NT2/D1 (cell line): ENCODE data around the gene PNO1.
"Not testable (repeated sequence)": the region's sequence is repeated elsewhere in the genome, so short reads cannot be mapped to it uniquely, and the experiment has no call there.

Experiments
- DNase-seq: peaks from one replicate; pipeline ENCODE4 v3.0.0-alpha.2; 2011; ENCODE audit warnings: low read depth, low spot score
- H3K27me3 ChIP-seq: 2 replicates; pipeline ENCODE4 v1.6.0; 2011; ENCODE audit warnings: mild to moderate bottlenecking; ENCODE audit not compliant: insufficient read length, insufficient read depth
- H3K36me3 ChIP-seq: 2 replicates; pipeline ENCODE4 v1.6.1; 2011; ENCODE audit warnings: mild to moderate bottlenecking, low read length, mixed read lengths; ENCODE audit not compliant: insufficient read depth, insufficient read length
- H3K4me1 ChIP-seq: 2 replicates; pipeline ENCODE4 v1.5.1; 2011; ENCODE audit not compliant: insufficient read depth, insufficient read length
- H3K4me3 ChIP-seq: 2 replicates; pipeline ENCODE4 v1.5.1; 2011; ENCODE audit warnings: low read depth; ENCODE audit not compliant: insufficient read length
- H3K9ac ChIP-seq: 2 replicates; pipeline ENCODE4 v1.6.0; 2011; ENCODE audit warnings: low read depth; ENCODE audit not compliant: insufficient read length
- H3K9me3 ChIP-seq: 2 replicates; pipeline ENCODE4 v1.5.1; 2011; ENCODE audit warnings: mild to moderate bottlenecking, low read length; ENCODE audit not compliant: insufficient read depth
- SUZ12 ChIP-seq: IDR thresholded peaks from 2 replicates; pipeline ENCODE4 v1.6.1; 2011; ENCODE audit not compliant: insufficient read length, insufficient read depth; ENCODE audit errors: extremely low read depth
- YY1 ChIP-seq: IDR thresholded peaks from 2 replicates; pipeline ENCODE4 v1.6.1; 2011; ENCODE audit not compliant: insufficient read length, insufficient read depth
- ZNF274 ChIP-seq: IDR thresholded peaks from 2 replicates; pipeline ENCODE4 v1.6.1; 2011; ENCODE audit warnings: mild to moderate bottlenecking, low read depth, low read length

PNO1 gene

DNA sequence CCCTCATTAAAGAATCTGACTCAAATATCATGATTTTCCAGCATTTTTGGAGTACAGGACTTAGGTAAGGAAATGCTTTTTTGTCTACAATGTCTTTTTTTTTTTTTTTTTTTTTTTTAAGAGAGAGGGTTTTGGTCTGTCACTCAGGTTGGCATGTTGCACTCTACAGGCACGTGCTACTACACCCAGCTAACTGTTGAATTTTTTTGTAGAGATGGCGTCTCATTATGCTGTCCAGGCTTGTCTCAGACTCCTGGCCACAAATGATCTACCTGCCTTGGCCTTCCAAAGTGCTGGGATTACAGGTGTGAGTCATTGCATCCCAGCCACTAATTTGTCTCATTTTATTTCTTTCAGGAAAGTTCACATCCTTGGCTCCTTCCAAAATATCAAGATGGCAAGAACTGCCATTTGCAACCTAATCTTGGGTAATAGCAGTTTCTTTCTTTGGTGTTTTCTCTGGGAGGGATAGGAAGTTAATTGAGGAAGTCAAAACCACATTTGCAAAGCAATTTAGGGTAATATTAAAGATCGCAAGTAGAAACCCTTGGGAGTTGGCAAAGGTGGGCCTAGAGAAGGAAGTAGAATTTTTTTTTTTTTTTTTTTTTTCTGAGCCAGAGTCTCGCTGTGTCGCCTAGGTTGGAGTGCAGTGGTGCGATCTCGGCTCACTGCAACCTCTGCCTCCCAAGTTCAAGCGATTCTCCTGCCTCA, 15.5 kb downstream of the PNO1 start:
- Histone ChIP-seq H3K4me3 (no peak overlapping the region), H3K27me3 (no peaks in the 10 kb centered on the region), H3K4me1 (no peaks in the 10 kb centered on the region), H3K9ac (no peak overlapping the region), H3K36me3 (peaks cover 63% of the 10 kb centered on the region), H3K9me3 (no peaks in the 10 kb centered on the region)
- no peak for DNase-seq
- TF ChIP-seq SUZ12 (no peak), YY1 (no peak), ZNF274 (no peak)

DNA sequence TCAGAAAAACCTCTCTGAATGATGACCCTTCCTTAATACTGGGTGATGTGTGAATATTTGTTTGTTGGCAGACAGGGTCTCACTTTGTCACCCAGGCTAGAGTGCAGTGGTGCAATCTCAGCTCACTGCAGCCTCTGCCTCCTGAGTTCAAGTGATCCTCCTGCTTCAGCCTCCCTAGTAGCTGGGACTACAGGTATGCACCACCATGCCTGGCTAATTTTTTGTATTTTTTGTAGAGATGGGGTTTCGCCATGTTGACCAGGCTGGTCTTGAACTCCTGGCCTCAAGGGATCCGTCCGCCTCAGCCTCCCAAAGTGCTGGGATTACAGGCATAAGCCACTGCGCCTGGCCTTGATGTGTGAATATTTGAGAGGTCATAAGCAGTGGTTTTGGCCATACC, 17.5 kb downstream of the PNO1 start:
- H3K27me3 ChIP-seq, H3K4me1 ChIP-seq, H3K9ac ChIP-seq, H3K9me3 ChIP-seq, DNase-seq, H3K4me3 ChIP-seq: not testable (repeated sequence)
- peaks cover 61% of the 10 kb centered on the region for H3K36me3 ChIP-seq

- DNase-seq: no peak
- H3K4me1 ChIP-seq: no peaks in the 10 kb centered on the region
- H3K27me3 ChIP-seq: no peaks in the 10 kb centered on the region
- H3K9me3 ChIP-seq: no peaks in the 10 kb centered on the region
- no peak overlapping the region for H3K4me3 ChIP-seq
- H3K36me3 ChIP-seq: peaks cover 53% of the 10 kb centered on the region
- no peak overlapping the region for H3K9ac ChIP-seq
- no peak for TF ChIP-seq ZNF274
Observed at GRCh38 chr2:68176657-68177056, 19.0 kb downstream of the PNO1 start.

GRCh38 chr2:68177541-68177940, 19.9 kb downstream of the PNO1 start:
- no peak overlapping the region for H3K4me3 ChIP-seq
- peaks cover 46% of the 10 kb centered on the region for H3K36me3 ChIP-seq

GRCh38 chr2:68178432-68178831, 20.7 kb downstream of the PNO1 start:
- Histone ChIP-seq H3K9ac (no peak overlapping the region), H3K9me3 (no peaks in the 10 kb centered on the region), H3K27me3 (no peaks in the 10 kb centered on the region), H3K4me1 (no peaks in the 10 kb centered on the region), H3K4me3 (no peak overlapping the region), H3K36me3 (peaks cover 42% of the 10 kb centered on the region)
- DNase-seq: no peak
- TF ChIP-seq SUZ12 (no peak), YY1 (no peak), ZNF274 (no peak)

More at GRCh38 chr2:68177541-68177940, 19.9 kb downstream of the PNO1 start:
- H3K27me3 ChIP-seq: no peaks in the 10 kb centered on the region
- no peak overlapping the region for H3K9ac ChIP-seq
- DNase-seq: no peak
- TF ChIP-seq SUZ12 (no peak), ZNF274 (no peak), YY1 (no peak)
- H3K9me3 ChIP-seq: no peaks in the 10 kb centered on the region
- H3K4me1 ChIP-seq: no peaks in the 10 kb centered on the region

- no peaks in the 10 kb centered on the region for H3K27me3 ChIP-seq
- H3K36me3 ChIP-seq: peaks cover 45% of the 10 kb centered on the region
- no peak overlapping the region for H3K9ac ChIP-seq
- no peak for DNase-seq
- no peaks in the 10 kb centered on the region for H3K9me3 ChIP-seq
- TF ChIP-seq SUZ12 (no peak), YY1 (no peak), ZNF274 (no peak)
- H3K4me1 ChIP-seq: no peaks in the 10 kb centered on the region
- no peak overlapping the region for H3K4me3 ChIP-seq
Observed at GRCh38 chr2:68178954-68179627, 21.4 kb downstream of the PNO1 start.

- Histone ChIP-seq H3K4me3 (no peak overlapping the region), H3K9me3 (no peaks in the 10 kb centered on the region), H3K4me1 (no peaks in the 10 kb centered on the region), H3K27me3 (no peaks in the 10 kb centered on the region), H3K36me3 (peaks cover 40% of the 10 kb centered on the region), H3K9ac (no peak overlapping the region)
- no peak for DNase-seq
- TF ChIP-seq SUZ12 (no peak), ZNF274 (no peak), YY1 (no peak)
Observed at GRCh38 chr2:68182902-68183301, 25.2 kb downstream of the PNO1 start.
